Fibroblast of lung (primary cell): ENCODE results near the gene SRRM3.
"Not testable (repeated sequence)": the region's sequence is repeated elsewhere in the genome, so short reads cannot be mapped to it uniquely, and the experiment has no call there.

ENCODE experiments used
- EZH2 ChIP-seq: IDR thresholded peaks from 2 replicates; pipeline ENCODE4 v1.5.1; 2012; ENCODE audit warnings: low read length, control low read depth, mild to moderate bottlenecking; ENCODE audit errors: missing control alignments
- TF ChIP-seq, protein P1 (sequence below), 2 donors: IDR thresholded peaks in 1 of 2; conservative IDR thresholded peaks in 1 of 2; 1 replicate in 1 of 2; 2 replicates in 1 of 2; pipeline ENCODE4 v1.5.1; 2011 to 2012; ENCODE audit warnings: low read length in 2 of 2, control low read depth in 1 of 2, inconsistent platforms in 1 of 2, low read depth in 1 of 2, mild to moderate bottlenecking in 1 of 2

DNA sequence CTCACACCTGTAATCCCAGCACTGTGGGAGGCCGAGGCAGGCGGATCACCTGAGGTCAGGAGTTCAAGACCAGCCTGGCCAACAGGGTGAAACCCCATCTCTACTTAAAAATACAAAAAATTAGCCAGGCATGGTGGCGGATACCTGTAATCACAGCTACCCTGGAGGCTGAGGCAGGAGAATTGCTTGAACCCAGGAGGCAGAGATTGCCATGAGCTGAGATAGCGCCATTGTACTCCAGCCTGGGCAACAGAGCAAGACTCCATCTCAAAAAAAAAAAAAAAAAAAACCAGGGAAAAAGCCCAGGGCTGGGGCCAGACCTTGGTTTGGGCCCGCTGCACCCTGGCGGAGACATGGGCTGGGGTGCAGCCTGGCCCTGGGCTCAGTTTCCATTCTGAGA, 110.1 kb downstream of the SRRM3 start:
- TF ChIP-seq, protein P1, sequence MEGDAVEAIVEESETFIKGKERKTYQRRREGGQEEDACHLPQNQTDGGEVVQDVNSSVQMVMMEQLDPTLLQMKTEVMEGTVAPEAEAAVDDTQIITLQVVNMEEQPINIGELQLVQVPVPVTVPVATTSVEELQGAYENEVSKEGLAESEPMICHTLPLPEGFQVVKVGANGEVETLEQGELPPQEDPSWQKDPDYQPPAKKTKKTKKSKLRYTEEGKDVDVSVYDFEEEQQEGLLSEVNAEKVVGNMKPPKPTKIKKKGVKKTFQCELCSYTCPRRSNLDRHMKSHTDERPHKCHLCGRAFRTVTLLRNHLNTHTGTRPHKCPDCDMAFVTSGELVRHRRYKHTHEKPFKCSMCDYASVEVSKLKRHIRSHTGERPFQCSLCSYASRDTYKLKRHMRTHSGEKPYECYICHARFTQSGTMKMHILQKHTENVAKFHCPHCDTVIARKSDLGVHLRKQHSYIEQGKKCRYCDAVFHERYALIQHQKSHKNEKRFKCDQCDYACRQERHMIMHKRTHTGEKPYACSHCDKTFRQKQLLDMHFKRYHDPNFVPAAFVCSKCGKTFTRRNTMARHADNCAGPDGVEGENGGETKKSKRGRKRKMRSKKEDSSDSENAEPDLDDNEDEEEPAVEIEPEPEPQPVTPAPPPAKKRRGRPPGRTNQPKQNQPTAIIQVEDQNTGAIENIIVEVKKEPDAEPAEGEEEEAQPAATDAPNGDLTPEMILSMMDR (conservative IDR thresholded peaks at IDR 0.05 in 1 of 2, IDR thresholded peaks at IDR 0.05 in 1 of 2; ENCODE audit: low read depth in 1 of 2, low read length in 2 of 2) = not testable (repeated sequence)
- not testable (repeated sequence) for TF ChIP-seq EZH2
